Smooth muscle cell (in vitro differentiated cells): ENCODE results near the gene SMIM20. TPM values are rescaled to one million over a fixed set of nuclear protein-coding genes. Genes with fewer than 3 reads are reported as not detected.

Experiments
- DNase-seq: peaks from one replicate; lab custom pipeline; 2025; ENCODE audit not compliant: unreplicated experiment; lab: John Stamatoyannopoulos, UW
- H2AFZ ChIP-seq: fragments of 200-600 bp; sonication (generic); 2 replicates; pipeline ENCODE4 v1.6.0; 2016; ENCODE audit warnings: antibody characterized with exemption, low read depth, mild to moderate bottlenecking
- H3F3A ChIP-seq: fragments of 200-600 bp; sonication (generic); 2 replicates; pipeline ENCODE4 v1.6.0; 2017; ENCODE audit warnings: antibody characterized with exemption, low read depth
- H3K27ac ChIP-seq: fragments of 200-600 bp; sonication (generic); 2 replicates; pipeline ENCODE4 v1.5.1; 2016; ENCODE audit warnings: low read depth, mild to moderate bottlenecking
- H3K27me3 ChIP-seq: fragments of 200-600 bp; sonication (generic); 2 replicates; pipeline ENCODE4 v1.6.1; 2016; ENCODE audit warnings: low read depth, mild to moderate bottlenecking
- H3K36me3 ChIP-seq: fragments of 200-600 bp; sonication (generic); 2 replicates; pipeline ENCODE4 v1.5.1; 2016; ENCODE audit warnings: low read depth
- H3K4me1 ChIP-seq: fragments of 200-600 bp; sonication (generic); 2 replicates; pipeline ENCODE4 v1.5.1; 2016; ENCODE audit warnings: low read depth
- H3K4me2 ChIP-seq: fragments of 200-600 bp; sonication (generic); 2 replicates; pipeline ENCODE4 v1.6.0; 2016; ENCODE audit warnings: mild to moderate bottlenecking
- H3K4me3 ChIP-seq: fragments of 200-600 bp; sonication (generic); 2 replicates; pipeline ENCODE4 v1.5.1; 2016; ENCODE audit warnings: mild to moderate bottlenecking
- H3K79me2 ChIP-seq: fragments of 200-600 bp; sonication (generic); 2 replicates; pipeline ENCODE4 v1.6.0; 2016; ENCODE audit warnings: low read depth, mild to moderate bottlenecking
- H3K9ac ChIP-seq: fragments of 200-600 bp; sonication (generic); 2 replicates; pipeline ENCODE4 v1.6.0; 2016; ENCODE audit warnings: low read depth
- H3K9me3 ChIP-seq: fragments of 200-600 bp; sonication (generic); replicated peaks from 2 replicates; pipeline ENCODE4 v1.5.1; 2016; ENCODE audit warnings: low read depth
- H4K20me1 ChIP-seq: fragments of 200-600 bp; sonication (generic); 2 replicates; pipeline ENCODE4 v1.6.0; 2016; ENCODE audit warnings: low read depth
- WGBS: methylation state at CpG from one replicate; pipeline ENCODE4 v1.1.7; 2016; ENCODE audit warnings: low lambda C conversion rate; 5-methylcytosine and 5-hydroxymethylcytosine counted together
- polyA plus RNA-seq: library from polyadenylated mRNA; unstranded; fragments of >200 nt; fragmentation: Nextera tagmentation; extraction: Ambion mirVana; gene quantifications from 2 replicates; pipeline ENCODE4 v1.2.1, GENCODE V29; 2016
- total RNA-seq: library from RNA; depleted of rRNA; stranded (reverse); fragments of >200 nt; gene quantifications from 2 replicates; pipeline ENCODE4 v1.2.3, GENCODE V29; 2014
- TF ChIP-seq, protein P1 (sequence below): fragments of 200-600 bp; sonication (generic); IDR thresholded peaks from 2 replicates; pipeline ENCODE4 v1.5.1; 2017; ENCODE audit warnings: borderline replicate concordance, mild to moderate bottlenecking, antibody characterized with exemption; ENCODE audit not compliant: insufficient read depth, poor library complexity, severe bottlenecking

SMIM20 gene
- total and polyA plus RNA-seq, 2 experiments from 2014 or later = 40.9 to 52.1 TPM

- Histone ChIP-seq H3K79me2 (no peaks in the 10 kb centered on the region), H3K4me3 (no peak overlapping the region), H3K9ac (no peak overlapping the region), H3K9me3 (no peaks in the 10 kb centered on the region), H3K36me3 (no peaks in the 10 kb centered on the region), H3K4me2 (no peak overlapping the region), H4K20me1 (no peaks in the 10 kb centered on the region), H3F3A (no peaks in the 10 kb centered on the region), H3K4me1 (peaks cover 3% of the 10 kb centered on the region), H3K27me3 (no peaks in the 10 kb centered on the region), H3K27ac (no peak overlapping the region), H2AFZ (no peak overlapping the region)
- DNase-seq = no peak
- TF ChIP-seq, protein P1, sequence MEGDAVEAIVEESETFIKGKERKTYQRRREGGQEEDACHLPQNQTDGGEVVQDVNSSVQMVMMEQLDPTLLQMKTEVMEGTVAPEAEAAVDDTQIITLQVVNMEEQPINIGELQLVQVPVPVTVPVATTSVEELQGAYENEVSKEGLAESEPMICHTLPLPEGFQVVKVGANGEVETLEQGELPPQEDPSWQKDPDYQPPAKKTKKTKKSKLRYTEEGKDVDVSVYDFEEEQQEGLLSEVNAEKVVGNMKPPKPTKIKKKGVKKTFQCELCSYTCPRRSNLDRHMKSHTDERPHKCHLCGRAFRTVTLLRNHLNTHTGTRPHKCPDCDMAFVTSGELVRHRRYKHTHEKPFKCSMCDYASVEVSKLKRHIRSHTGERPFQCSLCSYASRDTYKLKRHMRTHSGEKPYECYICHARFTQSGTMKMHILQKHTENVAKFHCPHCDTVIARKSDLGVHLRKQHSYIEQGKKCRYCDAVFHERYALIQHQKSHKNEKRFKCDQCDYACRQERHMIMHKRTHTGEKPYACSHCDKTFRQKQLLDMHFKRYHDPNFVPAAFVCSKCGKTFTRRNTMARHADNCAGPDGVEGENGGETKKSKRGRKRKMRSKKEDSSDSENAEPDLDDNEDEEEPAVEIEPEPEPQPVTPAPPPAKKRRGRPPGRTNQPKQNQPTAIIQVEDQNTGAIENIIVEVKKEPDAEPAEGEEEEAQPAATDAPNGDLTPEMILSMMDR = no peak
- 80% methylated on average over 8 of the region's 8 CpGs for WGBS
Measured at GRCh38 chr4:25978327-25978726, 64.3 kb downstream of the SMIM20 start.

Other genes with a start within 250 kb of the SMIM20 start
- gene SEL1L3, start 51.2 kb upstream of the SMIM20 start, total RNA-seq = 14.0 and 24.6 TPM in 2 replicates
- 8.8 and 9.3 TPM in 2 replicates for gene SEL1L3, start 51.2 kb upstream of the SMIM20 start, polyA plus RNA-seq